Endothelial cell (in vitro differentiated cells): Measurements from ENCODE around the gene ARID1B. TPM values are rescaled to one million over a fixed set of nuclear protein-coding genes. Genes with fewer than 3 reads are reported as not detected.
"Not testable (repeated sequence)": the region's sequence is repeated elsewhere in the genome, so short reads cannot be mapped to it uniquely, and the experiment has no call there.

ENCODE experiments used
- DNase-seq: peaks from one replicate; pipeline ENCODE4 v3.0.0; 2021; ENCODE audit warnings: low spot score
- H3K27ac Mint-ChIP-seq: one replicate; pipeline ENCODE4 v1.8.0; 2021; ENCODE audit warnings: mixed read lengths, inconsistent platforms; ENCODE audit not compliant: unreplicated experiment
- H3K27me3 Mint-ChIP-seq: one replicate; pipeline ENCODE4 v1.8.0; 2021; ENCODE audit warnings: mild to moderate bottlenecking, moderate library complexity, mixed read lengths, inconsistent platforms; ENCODE audit not compliant: unreplicated experiment
- H3K36me3 Mint-ChIP-seq: one replicate; pipeline ENCODE4 v1.8.0; 2021; ENCODE audit warnings: mild to moderate bottlenecking, low read depth, mixed read lengths, inconsistent platforms; ENCODE audit not compliant: unreplicated experiment
- H3K4me1 Mint-ChIP-seq: one replicate; pipeline ENCODE4 v1.8.0; 2021; ENCODE audit warnings: mild to moderate bottlenecking, mixed read lengths, inconsistent platforms; ENCODE audit not compliant: unreplicated experiment
- H3K4me3 Mint-ChIP-seq: one replicate; pipeline ENCODE4 v1.8.0; 2021; ENCODE audit warnings: mild to moderate bottlenecking, mixed read lengths, inconsistent platforms; ENCODE audit not compliant: unreplicated experiment
- H3K9me3 Mint-ChIP-seq: one replicate; pipeline ENCODE4 v1.8.0; 2021; ENCODE audit warnings: mixed read lengths, inconsistent platforms; ENCODE audit not compliant: unreplicated experiment
- total RNA-seq: library from RNA; stranded (reverse); fragmentation: NEBNext Ultra II Directional; extraction: Animal tissue kit (Norgen Biotek cat#: 25700); gene quantifications from one replicate; pipeline ENCODE4 v1.2.1, GENCODE V29; 2021; ENCODE audit not compliant: unreplicated experiment
- TF ChIP-seq, protein P1 (sequence below): fragments of 200-600 bp; sonication (generic); IDR thresholded peaks from one replicate; pipeline ENCODE4 v1.5.0; 2021; ENCODE audit warnings: antibody characterized with exemption; ENCODE audit not compliant: unreplicated experiment

ARID1B gene
- total RNA-seq, 1 donor from 2014 or later = 104 TPM

DNA sequence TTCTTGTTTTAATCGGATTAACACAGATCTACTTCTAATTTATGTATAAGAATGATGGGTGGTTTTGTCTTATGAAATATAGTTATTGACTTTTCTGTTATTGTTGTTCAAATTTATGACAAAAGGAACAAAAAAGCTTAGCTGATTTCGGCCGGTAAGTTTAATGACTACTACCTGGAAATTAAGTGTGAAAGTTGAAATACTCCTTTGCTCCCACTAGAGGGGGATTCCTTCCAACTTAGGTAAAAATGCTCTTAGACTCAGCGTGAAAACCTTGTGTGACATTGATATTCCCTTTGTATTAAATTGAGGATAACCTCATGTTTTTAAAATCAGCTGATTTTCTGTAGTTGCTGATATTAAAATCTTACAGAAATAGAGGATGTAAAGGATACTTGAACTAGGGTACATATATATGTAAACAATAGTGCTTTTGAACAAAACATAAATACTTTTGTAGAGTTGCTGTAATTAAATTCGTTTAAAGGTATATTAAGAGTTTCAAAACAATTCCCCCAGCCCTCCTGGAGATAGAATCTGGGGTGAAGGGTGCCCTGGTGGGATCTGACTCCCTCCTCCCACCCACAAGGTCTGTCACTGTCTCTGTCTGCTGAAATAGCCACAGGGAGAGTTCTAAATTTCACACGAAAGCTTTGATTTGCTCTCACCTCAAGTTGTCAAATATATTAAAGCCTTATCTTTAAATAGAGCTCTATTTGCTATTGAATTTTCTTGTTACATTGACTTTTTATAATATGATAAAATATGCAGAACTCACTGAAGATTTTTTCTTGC lies 257.5 kb downstream of the ARID1B start:
- no peak overlapping the region for H3K27ac Mint-ChIP-seq
- no peak overlapping the region for H3K4me3 Mint-ChIP-seq
- DNase-seq = no peak
- TF ChIP-seq, protein P1, sequence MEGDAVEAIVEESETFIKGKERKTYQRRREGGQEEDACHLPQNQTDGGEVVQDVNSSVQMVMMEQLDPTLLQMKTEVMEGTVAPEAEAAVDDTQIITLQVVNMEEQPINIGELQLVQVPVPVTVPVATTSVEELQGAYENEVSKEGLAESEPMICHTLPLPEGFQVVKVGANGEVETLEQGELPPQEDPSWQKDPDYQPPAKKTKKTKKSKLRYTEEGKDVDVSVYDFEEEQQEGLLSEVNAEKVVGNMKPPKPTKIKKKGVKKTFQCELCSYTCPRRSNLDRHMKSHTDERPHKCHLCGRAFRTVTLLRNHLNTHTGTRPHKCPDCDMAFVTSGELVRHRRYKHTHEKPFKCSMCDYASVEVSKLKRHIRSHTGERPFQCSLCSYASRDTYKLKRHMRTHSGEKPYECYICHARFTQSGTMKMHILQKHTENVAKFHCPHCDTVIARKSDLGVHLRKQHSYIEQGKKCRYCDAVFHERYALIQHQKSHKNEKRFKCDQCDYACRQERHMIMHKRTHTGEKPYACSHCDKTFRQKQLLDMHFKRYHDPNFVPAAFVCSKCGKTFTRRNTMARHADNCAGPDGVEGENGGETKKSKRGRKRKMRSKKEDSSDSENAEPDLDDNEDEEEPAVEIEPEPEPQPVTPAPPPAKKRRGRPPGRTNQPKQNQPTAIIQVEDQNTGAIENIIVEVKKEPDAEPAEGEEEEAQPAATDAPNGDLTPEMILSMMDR = peak; percentile 76
- peaks cover 4% of the 10 kb centered on the region for H3K4me1 Mint-ChIP-seq
- no peaks in the 10 kb centered on the region for H3K9me3 Mint-ChIP-seq
- H3K27me3 Mint-ChIP-seq = peaks cover 4% of the 10 kb centered on the region
- peaks cover 2% of the 10 kb centered on the region for H3K36me3 Mint-ChIP-seq

DNA sequence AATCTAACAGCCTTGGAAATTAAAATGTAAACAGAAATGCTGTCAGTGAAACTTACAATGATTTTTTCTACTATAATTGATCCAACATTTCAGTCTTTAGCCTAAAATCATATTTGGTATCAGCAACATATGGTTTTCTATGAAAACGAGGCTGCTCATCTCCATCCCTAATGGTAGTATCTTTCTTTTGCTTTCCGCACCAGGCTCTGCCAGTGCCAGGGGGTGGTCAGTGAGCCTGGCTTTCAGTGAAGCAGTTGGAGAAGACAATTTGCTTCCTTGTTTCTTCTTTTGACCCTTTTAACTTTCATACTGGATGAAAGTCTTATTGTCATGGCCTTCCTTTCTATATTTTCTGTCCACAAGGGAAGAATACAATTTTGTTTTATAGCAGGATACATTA lies 258.4 kb downstream of the ARID1B start:
- no peak for DNase-seq
- H3K27ac Mint-ChIP-seq = no peak overlapping the region
- TF ChIP-seq, protein P1 = no peak
- H3K27me3 Mint-ChIP-seq = no peaks in the 10 kb centered on the region
- H3K36me3 Mint-ChIP-seq = peaks cover 9% of the 10 kb centered on the region
- H3K9me3 Mint-ChIP-seq = no peaks in the 10 kb centered on the region
- peaks cover 4% of the 10 kb centered on the region for H3K4me1 Mint-ChIP-seq
- H3K4me3 Mint-ChIP-seq = no peak overlapping the region

DNA sequence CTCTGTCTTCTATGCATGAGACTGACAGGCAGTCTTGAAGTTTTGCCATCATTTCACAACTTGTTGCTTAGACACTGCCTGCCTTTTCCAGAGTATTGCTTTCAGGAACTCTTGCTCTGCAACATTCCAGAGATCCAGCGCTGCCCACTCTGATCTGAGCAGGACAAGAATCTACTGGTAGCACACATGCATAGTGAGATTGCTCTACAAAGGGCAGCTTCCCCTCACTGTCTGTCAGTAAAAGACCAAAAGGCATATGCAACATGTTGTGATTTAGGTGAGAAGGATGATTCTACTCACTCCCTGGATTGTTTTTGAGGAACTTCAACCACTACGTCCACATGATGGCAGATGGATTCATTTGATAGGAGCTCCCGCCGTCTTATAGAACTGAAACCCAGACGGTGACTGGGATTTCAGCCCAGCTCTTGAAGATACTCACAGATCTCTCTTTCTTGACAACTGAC lies 259.1 kb downstream of the ARID1B start:
- peaks cover 9% of the 10 kb centered on the region for H3K36me3 Mint-ChIP-seq
- H3K9me3 Mint-ChIP-seq = no peaks in the 10 kb centered on the region
- no peak for DNase-seq
- no peak overlapping the region for H3K4me3 Mint-ChIP-seq
- H3K27ac Mint-ChIP-seq = no peak overlapping the region
- TF ChIP-seq, protein P1 = no peak
- no peaks in the 10 kb centered on the region for H3K27me3 Mint-ChIP-seq
- peaks cover 4% of the 10 kb centered on the region for H3K4me1 Mint-ChIP-seq

DNA sequence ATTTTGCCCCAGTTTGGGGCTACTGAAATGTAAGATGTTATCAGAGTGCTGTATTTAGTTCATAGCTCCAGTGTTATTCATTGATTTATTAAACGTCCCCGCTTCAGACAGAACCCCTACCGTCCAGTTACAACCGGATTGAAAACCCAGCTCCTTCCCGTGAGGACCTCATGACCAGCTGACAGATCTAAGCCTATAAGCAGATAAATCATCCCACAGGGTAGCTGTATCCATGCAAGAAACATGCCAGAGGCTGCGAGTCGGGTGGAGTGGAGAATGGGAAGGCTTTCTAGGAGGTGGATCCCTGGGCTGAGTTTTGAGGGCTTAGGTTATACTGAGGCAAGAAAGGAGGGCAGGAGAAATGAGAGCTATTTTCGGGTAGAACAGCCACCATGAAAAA lies 260.0 kb downstream of the ARID1B start:
- no peak for DNase-seq
- Mint-ChIP-seq H3K36me3 (peaks cover 16% of the 10 kb centered on the region), H3K27ac (no peak overlapping the region), H3K4me1 (peaks cover 9% of the 10 kb centered on the region), H3K4me3 (no peak overlapping the region), H3K9me3 (no peaks in the 10 kb centered on the region), H3K27me3 (peaks cover 5% of the 10 kb centered on the region)
- TF ChIP-seq, protein P1 = no peak

DNA sequence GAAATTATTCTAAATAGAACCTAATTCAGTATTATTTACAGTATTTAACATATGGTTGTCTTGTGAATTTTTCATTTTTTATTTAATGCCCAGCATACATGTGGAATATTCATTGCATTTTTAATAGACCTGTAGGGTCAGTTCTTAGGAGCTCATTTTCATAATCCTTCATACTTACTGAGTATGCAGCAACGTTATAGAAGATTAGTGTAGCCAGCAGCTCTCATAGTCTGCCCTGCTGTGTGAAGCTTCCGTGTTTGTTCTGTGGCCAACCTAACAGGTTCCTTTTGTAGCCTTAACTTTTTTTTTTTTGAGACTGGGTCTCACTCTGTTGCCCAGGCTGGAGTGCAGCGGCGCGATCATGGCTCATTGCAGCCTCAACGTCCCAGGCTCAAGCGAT lies 261.4 kb downstream of the ARID1B start:
- no peaks in the 10 kb centered on the region for H3K9me3 Mint-ChIP-seq
- DNase-seq = no peak
- H3K4me3 Mint-ChIP-seq = no peak overlapping the region
- peaks cover 16% of the 10 kb centered on the region for H3K36me3 Mint-ChIP-seq
- H3K4me1 Mint-ChIP-seq = peaks cover 5% of the 10 kb centered on the region
- H3K27ac Mint-ChIP-seq = no peak overlapping the region
- peaks cover 5% of the 10 kb centered on the region for H3K27me3 Mint-ChIP-seq
- TF ChIP-seq, protein P1 = no peak

DNA sequence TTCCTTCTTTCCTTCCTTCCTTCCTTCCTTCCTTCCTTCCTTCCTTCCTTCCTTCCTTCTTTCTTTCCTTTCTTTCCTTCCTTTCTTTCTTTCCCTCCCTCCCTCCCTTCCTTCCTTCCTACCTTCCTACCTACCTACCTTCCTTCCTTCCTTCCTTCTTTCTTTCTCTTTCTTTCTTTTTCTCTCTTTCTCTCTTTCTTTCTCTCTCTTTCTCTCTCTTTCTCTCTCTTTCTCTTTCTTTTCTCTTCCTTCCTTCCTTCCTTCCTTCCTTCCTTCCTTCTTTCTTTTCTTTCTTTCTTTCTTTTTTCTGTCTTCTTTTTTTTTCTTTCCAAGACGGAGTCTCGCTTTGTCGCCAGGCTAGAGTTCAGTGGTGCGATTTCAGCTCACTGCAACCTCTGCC lies 262.5 kb downstream of the ARID1B start:
- H3K4me3 Mint-ChIP-seq, H3K4me1 Mint-ChIP-seq, H3K9me3 Mint-ChIP-seq, H3K27me3 Mint-ChIP-seq, DNase-seq: not testable (repeated sequence)
- H3K36me3 Mint-ChIP-seq = peaks cover 16% of the 10 kb centered on the region
- H3K27ac Mint-ChIP-seq = peak overlapping the region; percentile 30
